MCF 10A (cell line): ENCODE measurements around the gene CTSE. TPM values are rescaled to one million over a fixed set of nuclear protein-coding genes. Genes with fewer than 3 reads are reported as not detected.

Source experiments
- BruUV-seq: library from RNA; stranded (reverse); fragments of 400-500 nt; replicated peaks from 2 replicates; lab custom pipeline; 2021; lab: Mats Ljungman, UMichigan
- CTCF ChIA-PET: fragments of 300-600 bp; sonication (Branson Sonifier 250); formaldehyde crosslinking; extraction: SDS; loops from one replicate; lab custom pipeline; 2021; ENCODE audit warnings: antibody characterized with exemption, inconsistent platforms; lab: Yijun Ruan, JAX
- POLR2A ChIA-PET: fragments of 300-600, 350-650 bp; sonication (Branson Sonifier 250); formaldehyde crosslinking; extraction: SDS; loops from one replicate; lab custom pipeline; 2020; ENCODE audit warnings: antibody characterized with exemption, inconsistent platforms; lab: Yijun Ruan, JAX
- DNase-seq: peaks from one replicate; pipeline ENCODE4 v3.0.0-alpha.2; 2018; ENCODE audit not compliant: unreplicated experiment
- H3K27ac Mint-ChIP-seq: one replicate; pipeline ENCODE4 v1.8.0; 2022; ENCODE audit warnings: mild to moderate bottlenecking, low read depth, mixed read lengths; ENCODE audit not compliant: unreplicated experiment
- H3K27me3 Mint-ChIP-seq: one replicate; pipeline ENCODE4 v1.8.0; 2022; ENCODE audit warnings: mixed read lengths; ENCODE audit not compliant: insufficient read depth, unreplicated experiment
- H3K36me3 Mint-ChIP-seq: one replicate; pipeline ENCODE4 v1.8.0; 2022; ENCODE audit warnings: mild to moderate bottlenecking, moderate library complexity, mixed read lengths; ENCODE audit not compliant: insufficient read depth, unreplicated experiment
- H3K4me1 Mint-ChIP-seq: one replicate; pipeline ENCODE4 v1.8.0; 2022; ENCODE audit warnings: mixed read lengths; ENCODE audit not compliant: insufficient read depth, unreplicated experiment
- H3K4me3 Mint-ChIP-seq: one replicate; pipeline ENCODE4 v1.8.0; 2022; ENCODE audit warnings: mild to moderate bottlenecking, moderate library complexity, mixed read lengths; ENCODE audit not compliant: unreplicated experiment
- H3K9me3 Mint-ChIP-seq: one replicate; pipeline ENCODE4 v1.8.0; 2022; ENCODE audit warnings: mixed read lengths; ENCODE audit not compliant: unreplicated experiment
- intact Hi-C: fragments of 100-400 bp; cut with micrococcal nuclease; formaldehyde crosslinking; loops from 2 replicates; pipeline ENCODE4 v1.14.1; 2022
- total RNA-seq: library from RNA; stranded (reverse); gene quantifications from 2 replicates; pipeline ENCODE4 v1.2.3, GENCODE V29; 2022
- TF ChIP-seq, protein P1 (sequence below): fragments of 200-600 bp; IDR thresholded peaks from one replicate; pipeline ENCODE4 v1.8.0; 2022; ENCODE audit warnings: antibody characterized with exemption, mild to moderate bottlenecking; ENCODE audit not compliant: unreplicated experiment

CTSE gene
- total RNA-seq, 1 experiment from 2014 or later: 0.79 TPM

DNA sequence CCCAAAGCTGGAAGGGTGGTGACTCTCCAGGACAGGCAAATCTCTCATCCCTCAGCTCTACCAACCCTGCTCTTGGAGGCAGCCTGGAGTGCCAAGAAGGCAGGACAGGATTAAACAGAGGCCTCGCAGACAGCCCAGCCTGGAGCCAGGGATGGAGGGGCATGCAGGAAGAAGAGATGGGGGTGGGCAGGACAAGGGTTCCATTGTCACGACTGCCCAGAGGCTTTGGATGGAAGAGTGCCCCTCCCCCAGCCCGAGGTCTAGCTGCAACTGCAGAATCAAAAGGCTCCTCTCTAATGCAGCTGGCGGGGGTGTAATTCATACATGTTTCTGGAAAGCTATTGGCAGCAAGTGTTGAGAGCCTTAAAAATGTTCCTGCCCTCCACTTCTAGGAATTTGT, 29.3 kb downstream of the CTSE start:
- peaks cover 8% of the 10 kb centered on the region for H3K4me1 Mint-ChIP-seq
- no peaks in the 10 kb centered on the region for H3K27me3 Mint-ChIP-seq
- no peak for DNase-seq
- TF ChIP-seq, protein P1, sequence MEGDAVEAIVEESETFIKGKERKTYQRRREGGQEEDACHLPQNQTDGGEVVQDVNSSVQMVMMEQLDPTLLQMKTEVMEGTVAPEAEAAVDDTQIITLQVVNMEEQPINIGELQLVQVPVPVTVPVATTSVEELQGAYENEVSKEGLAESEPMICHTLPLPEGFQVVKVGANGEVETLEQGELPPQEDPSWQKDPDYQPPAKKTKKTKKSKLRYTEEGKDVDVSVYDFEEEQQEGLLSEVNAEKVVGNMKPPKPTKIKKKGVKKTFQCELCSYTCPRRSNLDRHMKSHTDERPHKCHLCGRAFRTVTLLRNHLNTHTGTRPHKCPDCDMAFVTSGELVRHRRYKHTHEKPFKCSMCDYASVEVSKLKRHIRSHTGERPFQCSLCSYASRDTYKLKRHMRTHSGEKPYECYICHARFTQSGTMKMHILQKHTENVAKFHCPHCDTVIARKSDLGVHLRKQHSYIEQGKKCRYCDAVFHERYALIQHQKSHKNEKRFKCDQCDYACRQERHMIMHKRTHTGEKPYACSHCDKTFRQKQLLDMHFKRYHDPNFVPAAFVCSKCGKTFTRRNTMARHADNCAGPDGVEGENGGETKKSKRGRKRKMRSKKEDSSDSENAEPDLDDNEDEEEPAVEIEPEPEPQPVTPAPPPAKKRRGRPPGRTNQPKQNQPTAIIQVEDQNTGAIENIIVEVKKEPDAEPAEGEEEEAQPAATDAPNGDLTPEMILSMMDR: no peak
- ChIA-PET CTCF (interaction anchor here (0.8 to 8.4 kb wide), 5 partner anchors 10 to 113 kb away, joined by 4 to 56 read pairs (median 16); no protein-coding TSS in a partner anchor), POLR2A (interaction anchor here (0.6 to 2.2 kb wide), 3 partner anchors 9 to 11 kb away, joined by 4 to 11 read pairs (median 4); partner anchors contain the start of gene RAB7B)
- H3K4me3 Mint-ChIP-seq: no peak overlapping the region
- H3K36me3 Mint-ChIP-seq: peaks cover 19% of the 10 kb centered on the region
- intact Hi-C loops: no loop called here
- no peak overlapping the region for H3K27ac Mint-ChIP-seq
- H3K9me3 Mint-ChIP-seq: peaks cover 6% of the 10 kb centered on the region
- no TSS peak for BruUV-seq

DNA sequence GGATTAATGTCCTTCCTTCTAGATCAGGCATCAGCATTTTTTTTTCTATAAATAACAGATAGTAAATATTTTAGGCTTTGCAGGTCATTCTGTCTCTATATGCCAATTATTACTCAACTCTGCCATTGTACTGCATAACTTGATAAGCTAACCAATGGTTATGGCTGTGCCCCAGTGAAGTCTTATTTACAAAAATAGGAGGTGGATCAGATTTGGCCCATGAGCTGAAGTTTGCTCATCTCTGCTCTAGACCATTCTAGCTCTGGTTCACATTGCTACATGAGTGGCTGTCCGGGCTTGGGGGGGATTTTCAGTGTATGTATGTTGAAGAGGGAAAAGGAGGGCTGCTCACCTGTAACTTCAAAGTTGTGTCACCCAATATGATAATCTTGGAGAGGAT, 30.6 kb downstream of the CTSE start:
- Mint-ChIP-seq H3K9me3 (no peaks in the 10 kb centered on the region), H3K36me3 (peaks cover 30% of the 10 kb centered on the region), H3K27me3 (no peaks in the 10 kb centered on the region), H3K4me3 (no peak overlapping the region), H3K4me1 (peaks cover 8% of the 10 kb centered on the region), H3K27ac (no peak overlapping the region)
- no TSS peak for BruUV-seq
- ChIA-PET CTCF (interaction anchor here (0.6 to 5.3 kb wide), 9 partner anchors 9 to 816 kb away, joined by 3 to 45 read pairs (median 11); partner anchors contain the start of genes RAB7B and SLC26A9), POLR2A (interaction anchor here (0.9 to 4.5 kb wide), 5 partner anchors 7 to 113 kb away, joined by 3 to 28 read pairs (median 3); partner anchors contain the start of gene RAB7B)
- TF ChIP-seq, protein P1: no peak
- intact Hi-C loops: no loop called here
- DNase-seq: no peak

DNA sequence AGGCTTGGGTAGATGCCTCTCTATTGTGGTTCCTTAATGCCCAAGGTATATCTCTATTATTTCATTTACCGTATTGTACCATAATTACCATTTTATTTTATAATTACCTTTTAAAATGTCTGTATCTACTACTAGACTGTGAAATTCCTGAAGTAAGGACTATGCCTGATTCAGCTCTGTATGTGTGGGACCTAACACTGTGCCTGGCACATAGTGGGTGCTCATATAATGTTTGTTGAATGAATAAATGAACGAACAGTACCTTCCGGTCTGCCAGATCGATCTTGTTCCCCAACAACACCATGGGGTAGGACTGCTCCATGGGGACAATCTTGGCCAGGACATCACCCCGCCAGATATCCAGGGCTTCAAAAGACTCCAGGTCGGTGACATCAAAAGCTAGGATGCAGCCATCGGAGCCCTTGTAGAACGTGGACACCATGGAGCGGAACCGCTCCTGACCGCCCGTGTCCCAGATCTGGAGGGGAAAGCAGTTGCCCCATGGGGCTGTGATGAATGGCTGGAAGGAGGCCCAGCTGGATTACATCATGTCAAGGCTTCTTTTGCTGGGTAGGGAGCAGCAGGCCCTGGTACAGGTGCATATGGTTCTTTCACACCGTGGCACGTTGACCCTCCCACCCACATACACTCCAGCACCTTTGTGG, 31.3 kb downstream of the CTSE start:
- ChIA-PET CTCF (interaction anchor here (0.6 to 5.3 kb wide), 14 partner anchors 8 to 817 kb away, joined by 3 to 45 read pairs (median 5); partner anchors contain the start of gene RAB7B), POLR2A (interaction anchor here (0.9 to 4.5 kb wide), 6 partner anchors 8 to 114 kb away, joined by 3 to 28 read pairs (median 3); partner anchors contain the start of gene RAB7B)
- no TSS peak for BruUV-seq
- no peak for DNase-seq
- Mint-ChIP-seq H3K27ac (no peak overlapping the region), H3K9me3 (no peaks in the 10 kb centered on the region), H3K27me3 (no peaks in the 10 kb centered on the region), H3K4me3 (no peak overlapping the region), H3K4me1 (peaks cover 8% of the 10 kb centered on the region), H3K36me3 (peaks cover 31% of the 10 kb centered on the region)
- intact Hi-C loops: no loop called here
- TF ChIP-seq, protein P1: no peak

DNA sequence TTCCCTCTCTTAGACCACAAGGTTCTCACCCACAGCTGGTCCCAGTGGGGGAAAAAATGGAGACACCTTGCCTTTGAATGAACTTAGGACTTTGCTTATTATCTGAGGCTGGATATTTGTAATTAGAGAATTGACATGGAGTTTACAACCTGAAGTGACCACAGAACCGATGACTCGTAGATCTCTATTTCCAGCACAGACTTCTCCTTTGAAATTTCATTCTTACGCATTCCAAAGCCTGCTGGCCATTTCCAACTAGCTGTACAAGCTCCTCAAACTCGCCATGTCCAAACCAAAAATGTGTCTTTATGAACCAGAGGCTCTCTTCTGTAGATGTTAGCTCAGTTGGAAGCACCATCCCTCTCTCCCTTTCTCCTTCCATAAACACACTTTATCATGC, 32.5 kb downstream of the CTSE start:
- ChIA-PET POLR2A (interaction anchor here (0.5 to 4.5 kb wide), 4 partner anchors 9 to 1060 kb away, joined by 3 to 28 read pairs (median 3); partner anchors contain the start of genes RAB7B and YOD1), CTCF (interaction anchor here (0.6 to 5.3 kb wide), 13 partner anchors 8 to 332 kb away, joined by 3 to 45 read pairs (median 4); no protein-coding TSS in a partner anchor)
- H3K27ac Mint-ChIP-seq: no peak overlapping the region

More for the DNA sequence above, 32.5 kb downstream of the CTSE start:
- peaks cover 8% of the 10 kb centered on the region for H3K4me1 Mint-ChIP-seq
- BruUV-seq: no TSS peak
- DNase-seq: no peak
- H3K27me3 Mint-ChIP-seq: no peaks in the 10 kb centered on the region
- no peaks in the 10 kb centered on the region for H3K9me3 Mint-ChIP-seq
- intact Hi-C loops: no loop called here
- peaks cover 36% of the 10 kb centered on the region for H3K36me3 Mint-ChIP-seq
- TF ChIP-seq, protein P1: no peak
- H3K4me3 Mint-ChIP-seq: no peak overlapping the region
